Activated CD8-positive, alpha-beta T cell treated with anti-CD3 and anti-CD28 coated beads, Interleukin-2, amount 10 ng/mL, durations not matched to agents 7 days and 5 days (primary cell): Measurements from ENCODE around the gene ACP5. TPM values are rescaled to one million over a fixed set of nuclear protein-coding genes. Genes with fewer than 3 reads are reported as not detected.

ENCODE experiments used
- total RNA-seq, 2 experiments: library from RNA; stranded (reverse); gene quantifications; one replicate each; pipeline ENCODE4 v1.2.3, GENCODE V29; 2021

The ACP5 gene
- total RNA-seq, 2 experiments from 2014 or later, result 9.8 to 9.9 TPM

Other genes with a start within 250 kb of the ACP5 start
- 1 to 10 TPM; 7.6 to 7.9 TPM for gene RAB3D, start 238.0 kb downstream of the ACP5 start, total RNA-seq
- 10 to 100 TPM; 23.6 to 29.6 TPM for gene TMEM205, start 231.4 kb downstream of the ACP5 start, total RNA-seq
- gene CCDC159, start 231.1 kb downstream of the ACP5 start, total RNA-seq, result 10 to 100 TPM in 1 of 2 experiments, 1 to 10 TPM in 1; 9.9 to 13.6 TPM
- 1 to 10 TPM; 1.1 TPM for gene PLPPR2, start 222.2 kb downstream of the ACP5 start, total RNA-seq
- gene SWSAP1, start 203.0 kb downstream of the ACP5 start, total RNA-seq, result 1 to 10 TPM; 3.1 to 3.4 TPM
- gene EPOR, start 193.3 kb downstream of the ACP5 start, total RNA-seq, result 1 to 10 TPM; 6.4 to 8.8 TPM
- not detected for gene RGL3, start 158.3 kb downstream of the ACP5 start, total RNA-seq
- gene ODAD3, start 142.5 kb downstream of the ACP5 start, total RNA-seq, result not detected
- gene PRKCSH, start 142.0 kb downstream of the ACP5 start, total RNA-seq, result 100 to 1,000 TPM; 285 to 302 TPM
- under 1 TPM in 1 of 2 experiments, not detected in 1; 0.71 TPM for gene ELAVL3, start 96.6 kb downstream of the ACP5 start, total RNA-seq
- 10 to 100 TPM; 20.1 to 21.8 TPM for gene ZNF653, start 71.8 kb downstream of the ACP5 start, total RNA-seq
- 10 to 100 TPM; 28.9 to 31.6 TPM for gene ECSIT, start 48.5 kb downstream of the ACP5 start, total RNA-seq
- not detected for gene CNN1, start 38.8 kb downstream of the ACP5 start, total RNA-seq
- gene ELOF1, start 18.4 kb downstream of the ACP5 start, total RNA-seq, result 10 to 100 TPM; 47.9 to 52.8 TPM
- gene ZNF627, start 19.8 kb upstream of the ACP5 start, total RNA-seq, result 1 to 10 TPM; 3.7 to 4.8 TPM
- 1 to 10 TPM; 6.5 to 7.0 TPM for gene ZNF823, start 161.3 kb upstream of the ACP5 start, total RNA-seq
- gene ZNF441, start 189.4 kb upstream of the ACP5 start, total RNA-seq, result 1 to 10 TPM; 7.9 to 8.7 TPM
- gene ZNF491, start 220.9 kb upstream of the ACP5 start, total RNA-seq, result 1 to 10 TPM; 1.8 to 2.1 TPM
- gene ZNF440, start 236.6 kb upstream of the ACP5 start, total RNA-seq, result 10 to 100 TPM; 15.2 to 17.7 TPM